Panc1 (cell line): ENCODE results near the gene CLASRP. TPM values are rescaled to one million over a fixed set of nuclear protein-coding genes. Genes with fewer than 3 reads are reported as not detected.
"Not testable (repeated sequence)": the region's sequence is repeated elsewhere in the genome, so short reads cannot be mapped to it uniquely, and the experiment has no call there.

ENCODE experiments used
- ATAC-seq: fragments of 200-7000 bp; cut with Tn5 transposase; 2 replicates; pipeline ENCODE4 v1.9.1; 2020; ENCODE audit warnings: mild to moderate bottlenecking, moderate library complexity
- BruUV-seq: library from RNA; stranded (reverse); fragments of 400-500 nt; replicated peaks from 2 replicates; lab custom pipeline; 2021; lab: Mats Ljungman, UMichigan
- CTCF ChIA-PET: fragments of 300-600 bp; sonication (Branson Sonifier 250); formaldehyde crosslinking; loops from one replicate; lab custom pipeline; 2022; ENCODE audit warnings: antibody characterized with exemption; lab: Charles Lee
- POLR2A ChIA-PET: fragments of 300-600 bp; sonication (Branson Sonifier 250); formaldehyde crosslinking; loops from one replicate; lab custom pipeline; 2022; ENCODE audit warnings: antibody characterized with exemption; lab: Charles Lee
- DNase-seq: peaks from one replicate; pipeline ENCODE4 v3.0.0-alpha.2; 2010; ENCODE audit warnings: low read depth, low spot score
- H3K27ac ChIP-seq: 2 replicates; pipeline ENCODE4 v1.5.1; 2011; ENCODE audit warnings: mild to moderate bottlenecking, low read length, inconsistent platforms
- H3K27me3 ChIP-seq: fragments of 200-500 bp; sonication (Bioruptor generic); 2 replicates; pipeline ENCODE4 v1.6.0; 2014; ENCODE audit warnings: low read length, inconsistent platforms; ENCODE audit not compliant: control insufficient read depth, insufficient read depth
- H3K36me3 ChIP-seq: fragments of 200-500 bp; sonication (Bioruptor generic); 2 replicates; pipeline ENCODE4 v1.5.1; 2014; ENCODE audit warnings: inconsistent platforms, mild to moderate bottlenecking, low read length, moderate library complexity; ENCODE audit not compliant: control insufficient read depth, insufficient read depth
- H3K4me1 ChIP-seq: 2 replicates; pipeline ENCODE4 v1.5.1; 2011; ENCODE audit warnings: inconsistent platforms, mild to moderate bottlenecking, low read length, moderate library complexity; ENCODE audit not compliant: control insufficient read depth, insufficient read depth
- H3K4me3 ChIP-seq, 2 experiments: 2 replicates each; pipeline ENCODE4 v1.5.1; 2011 to 2012; ENCODE audit warnings: low read depth in 2 of 2, low read length in 2 of 2, mild to moderate bottlenecking in 2 of 2, inconsistent platforms in 1 of 2, moderate library complexity in 1 of 2
- H3K9me3 ChIP-seq: fragments of 200-500 bp; sonication (Bioruptor generic); 2 replicates; pipeline ENCODE4 v1.5.1; 2014; ENCODE audit warnings: low read depth, mild to moderate bottlenecking, inconsistent platforms, low read length, moderate library complexity; ENCODE audit not compliant: control insufficient read depth, insufficient read depth
- CTCF ChIP-seq: fragments of 450-650 bp; IDR thresholded peaks from 2 replicates; pipeline ENCODE4 v1.5.1; 2017; ENCODE audit warnings: mild to moderate bottlenecking
- POLR2AphosphoS5 ChIP-seq: IDR thresholded peaks from 2 replicates; pipeline ENCODE4 v1.6.1; 2012; ENCODE audit warnings: mild to moderate bottlenecking, low read depth, low read length, moderate library complexity
- REST ChIP-seq, 2 experiments: IDR thresholded peaks; 2 replicates each; pipeline ENCODE4 v1.6.1; 2011 to 2012; ENCODE audit warnings: low read depth in 2 of 2, control low read depth in 1 of 2, low read length in 1 of 2, mild to moderate bottlenecking in 1 of 2, moderate library complexity in 1 of 2; ENCODE audit not compliant: insufficient read depth in 1 of 2
- SIN3A ChIP-seq: IDR thresholded peaks from 2 replicates; pipeline ENCODE4 v1.6.1; 2012; ENCODE audit warnings: low read depth, mild to moderate bottlenecking, low read length, moderate library complexity, borderline replicate concordance; ENCODE audit not compliant: insufficient read depth
- TCF7L2 ChIP-seq: IDR thresholded peaks from 2 replicates; pipeline ENCODE4 v1.6.1; 2011; ENCODE audit warnings: mild to moderate bottlenecking, low read depth, low read length, inconsistent platforms
- in situ Hi-C: cut with HindIII; loops from 2 replicates; pipeline ENCODE4 v1.10.0; 2016; ENCODE audit warnings: low sequenced_read_pairs, low pct_unique_long_range_greater_than_20kb
- intact Hi-C: fragments of 100-400 bp; cut with micrococcal nuclease; formaldehyde crosslinking; loops from one replicate; pipeline ENCODE4 v1.10.0; 2022; ENCODE audit not compliant: unreplicated experiment
- total RNA-seq: library from RNA; stranded (reverse); gene quantifications from one replicate; pipeline ENCODE4 v1.2.1, GENCODE V29; 2021; ENCODE audit not compliant: unreplicated experiment

The CLASRP gene
- total RNA-seq, 1 experiment from 2014 or later, result 72.4 TPM

GRCh38 chr19:45104658-45105349 lies 66.0 kb downstream of the CLASRP start:
- no TSS peak for BruUV-seq
- ATAC-seq (no peak), DNase-seq (no peak)
- POLR2A ChIA-PET, result no interaction called here
- no peak for TF ChIP-seq POLR2AphosphoS5
- no peak for TF ChIP-seq CTCF
- intact Hi-C loops, result no loop called here
- no peaks in the 10 kb centered on the region for H3K36me3 ChIP-seq
- CTCF ChIA-PET, result no interaction called here
- peaks cover 5% of the 10 kb centered on the region for H3K4me1 ChIP-seq
- in situ Hi-C loops, result no loop called here
- no peaks in the 10 kb centered on the region for H3K27me3 ChIP-seq
- no peak overlapping the region for H3K27ac ChIP-seq
- no peaks in the 10 kb centered on the region for H3K9me3 ChIP-seq
- H3K4me3 ChIP-seq, result no peak overlapping the region

GRCh38 chr19:45106363-45106762 lies 67.5 kb downstream of the CLASRP start:
- H3K4me3 ChIP-seq, ATAC-seq, CTCF ChIA-PET, H3K27me3 ChIP-seq, H3K27ac ChIP-seq, H3K4me1 ChIP-seq, H3K36me3 ChIP-seq, in situ Hi-C loops, intact Hi-C loops, BruUV-seq, POLR2A ChIA-PET, DNase-seq, H3K9me3 ChIP-seq: not testable (repeated sequence)

GRCh38 chr19:45107621-45108150 lies 68.8 kb downstream of the CLASRP start:
- in situ Hi-C loops (no loop called here), intact Hi-C loops (no loop called here)
- ChIA-PET POLR2A (no interaction called here), CTCF (no interaction called here)
- Histone ChIP-seq H3K36me3 (no peaks in the 10 kb centered on the region), H3K27ac (no peak overlapping the region), H3K4me3 (no peak overlapping the region), H3K4me1 (no peaks in the 10 kb centered on the region; the same call in 1 of the 2 replicates), H3K27me3 (no peaks in the 10 kb centered on the region), H3K9me3 (no peaks in the 10 kb centered on the region)
- DNase-seq (no peak), ATAC-seq (no peak)
- no TSS peak for BruUV-seq
- TF ChIP-seq TCF7L2, result no peak
- TF ChIP-seq SIN3A, result no peak
- no peak for TF ChIP-seq REST (IDR thresholded peaks at IDR 0.05; ENCODE audit: insufficient read depth in 1 of 2, low read depth in 2 of 2, low read length in 1 of 2)
- no peak for TF ChIP-seq POLR2AphosphoS5
- no peak for TF ChIP-seq CTCF
